Measurements from ENCODE around the gene HS1BP3. TPM values are rescaled to one million over a fixed set of nuclear protein-coding genes. Genes with fewer than 3 reads are reported as not detected.

Gene HS1BP3
- total and polyA plus RNA-seq, 2 of the 13 experiments (the other 11 are each of a cell fraction or from before 2014, with no cell fraction given), result 15.2 to 22.0 TPM

DNA sequence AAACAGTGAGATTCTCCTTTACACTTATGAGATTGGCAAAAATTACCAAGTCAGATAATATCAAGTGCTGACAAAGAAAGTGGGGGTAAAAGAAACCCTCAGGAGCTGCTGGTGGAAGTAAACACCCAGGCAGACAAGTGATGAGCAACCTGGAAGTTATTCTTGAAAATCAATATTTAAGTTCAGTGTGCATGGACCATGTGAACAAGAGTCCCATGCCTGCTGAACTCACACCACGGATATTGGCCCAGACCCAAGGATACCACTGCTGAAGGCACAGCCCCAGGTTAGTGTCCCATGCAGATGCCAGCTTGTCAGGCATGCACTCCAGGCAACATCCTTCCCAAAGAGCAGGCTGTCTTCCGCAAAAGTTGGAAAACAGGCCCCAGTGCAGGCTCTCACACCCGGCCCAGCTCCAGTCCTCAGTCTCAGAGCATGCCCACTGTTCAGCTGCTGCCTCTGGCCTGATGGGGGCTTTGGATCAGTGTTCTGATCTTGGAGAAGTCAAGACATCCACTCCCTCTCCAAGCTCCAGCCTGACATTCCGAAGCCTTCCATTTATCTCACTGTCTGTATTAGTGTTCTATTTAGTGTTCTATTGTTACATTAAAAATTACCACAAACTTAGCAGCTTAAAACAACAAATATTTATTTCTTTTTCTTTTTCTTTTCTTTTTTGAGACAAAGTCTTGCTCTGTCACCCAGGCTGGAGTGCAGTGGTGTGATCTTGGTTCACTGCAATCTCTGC, 70.0 kb downstream of the HS1BP3 start (continued):
- TF ChIP-seq ZNF160 (CRISPR knock-in tag; IDR thresholded peaks at IDR 0.05), result peak; percentile 87; the same call in 1 of the 2 replicates
- TF ChIP-seq ZNF776 (CRISPR knock-in tag; IDR thresholded peaks at IDR 0.05), result no peak
- TF ChIP-seq ZMYM3 (CRISPR knock-in tag; IDR thresholded peaks at IDR 0.05), result peak; percentile 94
- no peak for TF ChIP-seq ZNF850 (CRISPR knock-in tag; conservative IDR thresholded peaks at IDR 0.05)
- TF ChIP-seq ZNF337 (CRISPR knock-in tag; IDR thresholded peaks at IDR 0.05; ENCODE audit: borderline replicate concordance, low read depth), result no peak
- TF ChIP-seq, protein P1, sequence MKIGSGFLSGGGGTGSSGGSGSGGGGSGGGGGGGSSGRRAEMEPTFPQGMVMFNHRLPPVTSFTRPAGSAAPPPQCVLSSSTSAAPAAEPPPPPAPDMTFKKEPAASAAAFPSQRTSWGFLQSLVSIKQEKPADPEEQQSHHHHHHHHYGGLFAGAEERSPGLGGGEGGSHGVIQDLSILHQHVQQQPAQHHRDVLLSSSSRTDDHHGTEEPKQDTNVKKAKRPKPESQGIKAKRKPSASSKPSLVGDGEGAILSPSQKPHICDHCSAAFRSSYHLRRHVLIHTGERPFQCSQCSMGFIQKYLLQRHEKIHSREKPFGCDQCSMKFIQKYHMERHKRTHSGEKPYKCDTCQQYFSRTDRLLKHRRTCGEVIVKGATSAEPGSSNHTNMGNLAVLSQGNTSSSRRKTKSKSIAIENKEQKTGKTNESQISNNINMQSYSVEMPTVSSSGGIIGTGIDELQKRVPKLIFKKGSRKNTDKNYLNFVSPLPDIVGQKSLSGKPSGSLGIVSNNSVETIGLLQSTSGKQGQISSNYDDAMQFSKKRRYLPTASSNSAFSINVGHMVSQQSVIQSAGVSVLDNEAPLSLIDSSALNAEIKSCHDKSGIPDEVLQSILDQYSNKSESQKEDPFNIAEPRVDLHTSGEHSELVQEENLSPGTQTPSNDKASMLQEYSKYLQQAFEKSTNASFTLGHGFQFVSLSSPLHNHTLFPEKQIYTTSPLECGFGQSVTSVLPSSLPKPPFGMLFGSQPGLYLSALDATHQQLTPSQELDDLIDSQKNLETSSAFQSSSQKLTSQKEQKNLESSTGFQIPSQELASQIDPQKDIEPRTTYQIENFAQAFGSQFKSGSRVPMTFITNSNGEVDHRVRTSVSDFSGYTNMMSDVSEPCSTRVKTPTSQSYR (CRISPR knock-in tag; IDR thresholded peaks at IDR 0.05; ENCODE audit: borderline replicate concordance), result peak; percentile 76; the same call in 1 of the 2 replicates
- no peak for TF ChIP-seq RBM39 (IDR thresholded peaks at IDR 0.05; ENCODE audit: low read depth, low read length, poor library complexity, severe bottlenecking)
- TF ChIP-seq, protein P2, sequence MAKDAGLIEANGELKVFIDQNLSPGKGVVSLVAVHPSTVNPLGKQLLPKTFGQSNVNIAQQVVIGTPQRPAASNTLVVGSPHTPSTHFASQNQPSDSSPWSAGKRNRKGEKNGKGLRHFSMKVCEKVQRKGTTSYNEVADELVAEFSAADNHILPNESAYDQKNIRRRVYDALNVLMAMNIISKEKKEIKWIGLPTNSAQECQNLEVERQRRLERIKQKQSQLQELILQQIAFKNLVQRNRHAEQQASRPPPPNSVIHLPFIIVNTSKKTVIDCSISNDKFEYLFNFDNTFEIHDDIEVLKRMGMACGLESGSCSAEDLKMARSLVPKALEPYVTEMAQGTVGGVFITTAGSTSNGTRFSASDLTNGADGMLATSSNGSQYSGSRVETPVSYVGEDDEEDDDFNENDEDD (CRISPR knock-in tag; IDR thresholded peaks at IDR 0.05; ENCODE audit: borderline replicate concordance), result peak; percentile 61; the same call in 1 of the 2 replicates
- TF ChIP-seq RAD51 (IDR thresholded peaks at IDR 0.05; ENCODE audit: borderline replicate concordance), result no peak
- TF ChIP-seq, protein P3, sequence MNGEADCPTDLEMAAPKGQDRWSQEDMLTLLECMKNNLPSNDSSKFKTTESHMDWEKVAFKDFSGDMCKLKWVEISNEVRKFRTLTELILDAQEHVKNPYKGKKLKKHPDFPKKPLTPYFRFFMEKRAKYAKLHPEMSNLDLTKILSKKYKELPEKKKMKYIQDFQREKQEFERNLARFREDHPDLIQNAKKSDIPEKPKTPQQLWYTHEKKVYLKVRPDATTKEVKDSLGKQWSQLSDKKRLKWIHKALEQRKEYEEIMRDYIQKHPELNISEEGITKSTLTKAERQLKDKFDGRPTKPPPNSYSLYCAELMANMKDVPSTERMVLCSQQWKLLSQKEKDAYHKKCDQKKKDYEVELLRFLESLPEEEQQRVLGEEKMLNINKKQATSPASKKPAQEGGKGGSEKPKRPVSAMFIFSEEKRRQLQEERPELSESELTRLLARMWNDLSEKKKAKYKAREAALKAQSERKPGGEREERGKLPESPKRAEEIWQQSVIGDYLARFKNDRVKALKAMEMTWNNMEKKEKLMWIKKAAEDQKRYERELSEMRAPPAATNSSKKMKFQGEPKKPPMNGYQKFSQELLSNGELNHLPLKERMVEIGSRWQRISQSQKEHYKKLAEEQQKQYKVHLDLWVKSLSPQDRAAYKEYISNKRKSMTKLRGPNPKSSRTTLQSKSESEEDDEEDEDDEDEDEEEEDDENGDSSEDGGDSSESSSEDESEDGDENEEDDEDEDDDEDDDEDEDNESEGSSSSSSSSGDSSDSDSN (CRISPR knock-in tag; IDR thresholded peaks at IDR 0.05), result peak; percentile 71
- peak; percentile 50 for TF ChIP-seq CEBPG (CRISPR knock-in tag; IDR thresholded peaks at IDR 0.05)
- TF ChIP-seq ZBTB20 (CRISPR knock-in tag; IDR thresholded peaks at IDR 0.05; ENCODE audit: borderline replicate concordance, low read depth), result peak; percentile 93
- peak; percentile 85 for TF ChIP-seq ISL2 (CRISPR knock-in tag; IDR thresholded peaks at IDR 0.05)
- TF ChIP-seq KAT7 (CRISPR knock-in tag; IDR thresholded peaks at IDR 0.05; ENCODE audit: borderline replicate concordance), result 0 out of 2 replicates have a peak, but pooled peaks have one; percentile 37
- TF ChIP-seq, protein P4, sequence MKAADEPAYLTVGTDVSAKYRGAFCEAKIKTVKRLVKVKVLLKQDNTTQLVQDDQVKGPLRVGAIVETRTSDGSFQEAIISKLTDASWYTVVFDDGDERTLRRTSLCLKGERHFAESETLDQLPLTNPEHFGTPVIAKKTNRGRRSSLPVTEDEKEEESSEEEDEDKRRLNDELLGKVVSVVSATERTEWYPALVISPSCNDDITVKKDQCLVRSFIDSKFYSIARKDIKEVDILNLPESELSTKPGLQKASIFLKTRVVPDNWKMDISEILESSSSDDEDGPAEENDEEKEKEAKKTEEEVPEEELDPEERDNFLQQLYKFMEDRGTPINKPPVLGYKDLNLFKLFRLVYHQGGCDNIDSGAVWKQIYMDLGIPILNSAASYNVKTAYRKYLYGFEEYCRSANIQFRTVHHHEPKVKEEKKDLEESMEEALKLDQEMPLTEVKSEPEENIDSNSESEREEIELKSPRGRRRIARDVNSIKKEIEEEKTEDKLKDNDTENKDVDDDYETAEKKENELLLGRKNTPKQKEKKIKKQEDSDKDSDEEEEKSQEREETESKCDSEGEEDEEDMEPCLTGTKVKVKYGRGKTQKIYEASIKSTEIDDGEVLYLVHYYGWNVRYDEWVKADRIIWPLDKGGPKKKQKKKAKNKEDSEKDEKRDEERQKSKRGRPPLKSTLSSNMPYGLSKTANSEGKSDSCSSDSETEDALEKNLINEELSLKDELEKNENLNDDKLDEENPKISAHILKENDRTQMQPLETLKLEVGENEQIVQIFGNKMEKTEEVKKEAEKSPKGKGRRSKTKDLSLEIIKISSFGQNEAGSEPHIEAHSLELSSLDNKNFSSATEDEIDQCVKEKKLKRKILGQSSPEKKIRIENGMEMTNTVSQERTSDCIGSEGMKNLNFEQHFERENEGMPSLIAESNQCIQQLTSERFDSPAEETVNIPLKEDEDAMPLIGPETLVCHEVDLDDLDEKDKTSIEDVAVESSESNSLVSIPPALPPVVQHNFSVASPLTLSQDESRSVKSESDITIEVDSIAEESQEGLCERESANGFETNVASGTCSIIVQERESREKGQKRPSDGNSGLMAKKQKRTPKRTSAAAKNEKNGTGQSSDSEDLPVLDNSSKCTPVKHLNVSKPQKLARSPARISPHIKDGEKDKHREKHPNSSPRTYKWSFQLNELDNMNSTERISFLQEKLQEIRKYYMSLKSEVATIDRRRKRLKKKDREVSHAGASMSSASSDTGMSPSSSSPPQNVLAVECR (CRISPR knock-in tag; IDR thresholded peaks at IDR 0.05; ENCODE audit: borderline replicate concordance), result peak; percentile 38; the same call in 1 of the 2 replicates

Measured in HepG2 (cell line).